CD8-positive, alpha-beta memory T cell (primary cell): ENCODE data around the gene ACAP1. TPM values are rescaled to one million over a fixed set of nuclear protein-coding genes. Genes with fewer than 3 reads are reported as not detected.

Experiments used
- CTCF ChIA-PET: fragments of 350-600 bp; sonication (Branson Sonifier 250); formaldehyde crosslinking; loops from one replicate; lab custom pipeline; 2021; ENCODE audit warnings: antibody characterized with exemption; lab: Charles Lee
- POLR2A ChIA-PET: fragments of 350-600 bp; sonication (Branson Sonifier 250); formaldehyde crosslinking; loops from one replicate; lab custom pipeline; 2021; ENCODE audit warnings: antibody characterized with exemption; lab: Charles Lee
- DNase-seq, 5 donors: peaks; one replicate each; pipeline versions ENCODE4 v3.0.0 to v3.0.0-alpha.2; 2020 to 2022; ENCODE audit warnings: mixed read lengths in 1 of 5
- H3K27ac ChIP-seq: one replicate; pipeline ENCODE4 v1.7.0; 2013; ENCODE audit warnings: low read depth, mild to moderate bottlenecking, low read length, moderate library complexity
- H3K27me3 ChIP-seq: 2 replicates; pipeline ENCODE4 v1.7.0; 2013; ENCODE audit warnings: low read length, mild to moderate bottlenecking; ENCODE audit not compliant: insufficient read depth, poor library complexity, severe bottlenecking
- H3K36me3 ChIP-seq: 2 replicates; pipeline ENCODE4 v1.7.0; 2013; ENCODE audit warnings: mild to moderate bottlenecking, low read length, moderate library complexity; ENCODE audit not compliant: insufficient read depth
- H3K4me1 ChIP-seq: 2 replicates; pipeline ENCODE4 v1.7.0; 2013; ENCODE audit warnings: mild to moderate bottlenecking, low read length, moderate library complexity; ENCODE audit not compliant: insufficient read depth
- H3K4me3 ChIP-seq: 2 replicates; pipeline ENCODE4 v1.7.0; 2013; ENCODE audit warnings: mild to moderate bottlenecking, low read length
- H3K9me3 ChIP-seq: 2 replicates; pipeline ENCODE4 v1.7.0; 2013; ENCODE audit warnings: mild to moderate bottlenecking, low read length
- H3K27ac Mint-ChIP-seq, 8 donors: one replicate each; pipeline ENCODE4 v1.8.0; 2020 to 2021; ENCODE audit warnings: mixed read lengths in 8 of 8, mild to moderate bottlenecking in 6 of 8, inconsistent platforms in 3 of 8, moderate library complexity in 3 of 8
- H3K27me3 Mint-ChIP-seq, 2 donors: one replicate each; pipeline ENCODE4 v1.8.0; 2020 to 2021; ENCODE audit warnings: mixed read lengths in 2 of 2, mild to moderate bottlenecking in 1 of 2, moderate library complexity in 1 of 2
- H3K36me3 Mint-ChIP-seq, 3 donors: one replicate each; pipeline ENCODE4 v1.8.0; 2020 to 2021; ENCODE audit warnings: mixed read lengths in 3 of 3, inconsistent platforms in 1 of 3, mild to moderate bottlenecking in 1 of 3
- H3K4me1 Mint-ChIP-seq, 3 donors: one replicate each; pipeline ENCODE4 v1.8.0; 2020 to 2021; ENCODE audit warnings: mixed read lengths in 3 of 3, inconsistent platforms in 1 of 3, mild to moderate bottlenecking in 1 of 3
- H3K4me3 Mint-ChIP-seq, 7 donors: one replicate each; pipeline ENCODE4 v1.8.0; 2020 to 2021; ENCODE audit warnings: mixed read lengths in 7 of 7, mild to moderate bottlenecking in 6 of 7, moderate library complexity in 4 of 7, inconsistent platforms in 2 of 7
- H3K9me3 Mint-ChIP-seq, 5 donors: one replicate each; pipeline ENCODE4 v1.8.0; 2020 to 2022; ENCODE audit warnings: mixed read lengths in 5 of 5, mild to moderate bottlenecking in 3 of 5, moderate library complexity in 2 of 5, inconsistent platforms in 1 of 5
- polyA plus RNA-seq: library from polyadenylated mRNA; unstranded; fragments of 300-500 nt; fragmentation: Illumina TruSeq; gene quantifications from one replicate; pipeline ENCODE4 v1.2.3, GENCODE V29; 2021
- total RNA-seq, 2 experiments: library from RNA; stranded (reverse); gene quantifications; one replicate each; pipeline ENCODE4 v1.2.3, GENCODE V29; 2021

Gene ACAP1
- total and polyA plus RNA-seq, 3 experiments from 2014 or later, result 216 to 274 (median 225) TPM

GRCh38 chr17:7341842-7342241 lies 5.5 kb downstream of the ACAP1 start:
- no peak overlapping the region for H3K4me3 ChIP-seq
- ChIA-PET POLR2A (no interaction called here), CTCF (interaction anchor here (0.7 to 8.9 kb wide), 4 partner anchors 9 to 62 kb away, joined by 3 to 85 read pairs (median 4); partner anchors contain the start of genes NEURL4 and TMEM95)
- H3K36me3 Mint-ChIP-seq, result peaks cover 0 to 80% (median 16%) of the 10 kb centered on the region in 3 donors
- H3K27ac ChIP-seq, result no peak overlapping the region
- no peaks in the 10 kb centered on the region for H3K9me3 ChIP-seq
- H3K27me3 ChIP-seq, result no peaks in the 10 kb centered on the region
- peaks cover 58% of the 10 kb centered on the region for H3K36me3 ChIP-seq
- peak in 1 of 5 donors; percentile 36 for DNase-seq
- H3K27me3 Mint-ChIP-seq, result no peaks in the 10 kb centered on the region
- H3K4me1 ChIP-seq, result peaks cover 29% of the 10 kb centered on the region
- H3K27ac Mint-ChIP-seq, result peak overlapping the region in 4 of 8 donors; percentile 58 to 75 (median 67)
- no peaks in the 10 kb centered on the region for H3K9me3 Mint-ChIP-seq
- peaks cover 26 to 41% (median 38%) of the 10 kb centered on the region in 3 donors for H3K4me1 Mint-ChIP-seq
- H3K4me3 Mint-ChIP-seq, result peak overlapping the region in 1 of 7 donors; percentile 59

GRCh38 chr17:7343250-7343649 lies 6.9 kb downstream of the ACAP1 start:
- ChIA-PET POLR2A (interaction anchor here (1.0 to 1.5 kb wide), 2 partner anchors 38 to 39 kb away, joined by 4 read pairs; no protein-coding TSS in a partner anchor), CTCF (interaction anchor here (1.4 to 9.3 kb wide), 4 partner anchors 7 to 62 kb away, joined by 3 to 79 read pairs (median 10); partner anchors contain the start of genes ACAP1 and SLC2A4)
- H3K9me3 Mint-ChIP-seq, result no peaks in the 10 kb centered on the region
- DNase-seq, result no peak
- H3K27me3 Mint-ChIP-seq, result no peaks in the 10 kb centered on the region
- Histone ChIP-seq H3K27ac (no peak overlapping the region), H3K9me3 (no peaks in the 10 kb centered on the region), H3K36me3 (peaks cover 72% of the 10 kb centered on the region), H3K4me1 (peaks cover 19% of the 10 kb centered on the region), H3K4me3 (no peak overlapping the region), H3K27me3 (no peaks in the 10 kb centered on the region)
- H3K4me1 Mint-ChIP-seq, result peaks cover 15 to 32% (median 25%) of the 10 kb centered on the region in 3 donors
- H3K27ac Mint-ChIP-seq, result peak overlapping the region in 3 of 8 donors; percentile 75 to 81 (median 78)
- H3K36me3 Mint-ChIP-seq, result peaks cover 0 to 82% (median 17%) of the 10 kb centered on the region in 3 donors
- H3K4me3 Mint-ChIP-seq, result no peak overlapping the region

- Mint-ChIP-seq H3K4me1 (peaks cover 17 to 40% (median 20%) of the 10 kb centered on the region in 3 donors), H3K27me3 (no peaks in the 10 kb centered on the region), H3K27ac (peak overlapping the region in 5 of 8 donors; percentile 16 to 92 (median 74)), H3K9me3 (no peaks in the 10 kb centered on the region), H3K36me3 (peaks cover 0 to 73% (median 13%) of the 10 kb centered on the region in 3 donors), H3K4me3 (no peak overlapping the region)
- H3K27ac ChIP-seq, result no peak overlapping the region
- H3K36me3 ChIP-seq, result peaks cover 57% of the 10 kb centered on the region
- DNase-seq, result no peak
- ChIA-PET CTCF (interaction anchor here (1.8 to 9.3 kb wide), 3 partner anchors 11 to 51 kb away, joined by 4 to 79 read pairs (median 14); partner anchors contain the start of gene ACAP1), POLR2A (interaction anchor here (1.1 kb wide), 1 partner anchor 17 kb away, joined by 4 read pairs; the partner anchor contains the start of gene NEURL4)
- H3K27me3 ChIP-seq, result no peaks in the 10 kb centered on the region
- H3K9me3 ChIP-seq, result no peaks in the 10 kb centered on the region
- peaks cover 15% of the 10 kb centered on the region for H3K4me1 ChIP-seq
- H3K4me3 ChIP-seq, result no peak overlapping the region
Measured at GRCh38 chr17:7346761-7347614, 10.7 kb downstream of the ACAP1 start.

GRCh38 chr17:7347630-7348477 lies 11.5 kb downstream of the ACAP1 start:
- DNase-seq, result no peak
- H3K27ac ChIP-seq, result no peak overlapping the region
- H3K4me3 ChIP-seq, result no peak overlapping the region
- Mint-ChIP-seq H3K27ac (peak overlapping the region in 6 of 8 donors; percentile 17 to 96 (median 84)), H3K4me1 (peaks cover 23 to 48% (median 26%) of the 10 kb centered on the region in 3 donors), H3K4me3 (no peak overlapping the region), H3K36me3 (peaks cover 0 to 70% (median 13%) of the 10 kb centered on the region in 3 donors), H3K9me3 (no peaks in the 10 kb centered on the region), H3K27me3 (no peaks in the 10 kb centered on the region)
- H3K4me1 ChIP-seq, result peaks cover 22% of the 10 kb centered on the region
- H3K36me3 ChIP-seq, result peaks cover 51% of the 10 kb centered on the region
- CTCF ChIA-PET, result interaction anchor here (0.9 to 9.3 kb wide), 5 partner anchors 12 to 24 kb away, joined by 3 to 79 read pairs (median 4); partner anchors contain the start of genes ACAP1 and NEURL4
- H3K27me3 ChIP-seq, result no peaks in the 10 kb centered on the region
- POLR2A ChIA-PET, result interaction anchor here (0.7 kb wide), 1 partner anchor 11 kb away, joined by 3 read pairs; the partner anchor contains the start of gene ACAP1
- no peaks in the 10 kb centered on the region for H3K9me3 ChIP-seq

- H3K27ac Mint-ChIP-seq, result peak overlapping the region; percentile 36 to 96 (median 81)
- H3K4me1 ChIP-seq, result peaks cover 23% of the 10 kb centered on the region
- H3K9me3 ChIP-seq, result no peaks in the 10 kb centered on the region
- H3K36me3 ChIP-seq, result peaks cover 45% of the 10 kb centered on the region
- POLR2A ChIA-PET, result interaction anchor here (0.7 kb wide), 1 partner anchor 12 kb away, joined by 3 read pairs; the partner anchor contains the start of gene ACAP1
- no peaks in the 10 kb centered on the region for H3K27me3 Mint-ChIP-seq
- no peak overlapping the region for H3K4me3 ChIP-seq
- CTCF ChIA-PET, result interaction anchor here (0.9 to 9.3 kb wide), 8 partner anchors 12 to 235 kb away, joined by 3 to 79 read pairs (median 4); partner anchors contain the start of genes ACAP1, MPDU1 and NEURL4
- no peaks in the 10 kb centered on the region for H3K27me3 ChIP-seq
- H3K27ac ChIP-seq, result no peak overlapping the region
- H3K36me3 Mint-ChIP-seq, result peaks cover 0 to 63% (median 11%) of the 10 kb centered on the region in 3 donors
- DNase-seq, result no peak
- peak overlapping the region in 3 of 7 donors; percentile 20 to 93 (median 28) for H3K4me3 Mint-ChIP-seq
- peaks cover 24 to 56% (median 29%) of the 10 kb centered on the region in 3 donors for H3K4me1 Mint-ChIP-seq
- H3K9me3 Mint-ChIP-seq, result no peaks in the 10 kb centered on the region
Measured at GRCh38 chr17:7348478-7349242, 12.3 kb downstream of the ACAP1 start.

- Histone ChIP-seq H3K4me1 (peaks cover 30% of the 10 kb centered on the region), H3K36me3 (peaks cover 14% of the 10 kb centered on the region), H3K4me3 (peak within 1 kb of the TSS; percentile 52), H3K9me3 (no peaks in the 10 kb centered on the region), H3K27ac (peak within 1 kb of the TSS; percentile 67), H3K27me3 (no peaks in the 10 kb centered on the region)
- DNase-seq, result peak; percentile 62 to 90 (median 80)
- peaks cover 0 to 33% (median 4%) of the 10 kb centered on the region in 3 donors for H3K36me3 Mint-ChIP-seq
- H3K4me1 Mint-ChIP-seq, result peaks cover 32 to 65% (median 34%) of the 10 kb centered on the region in 3 donors
- peak within 1 kb of the TSS; percentile 90 to 98 (median 96) for H3K27ac Mint-ChIP-seq
- POLR2A ChIA-PET, result interaction anchor here (1.0 to 3.0 kb wide), 4 partner anchors 15 to 336 kb away, joined by 4 to 24 read pairs (median 13); partner anchors contain the start of genes ACAP1, NEURL4, TP53 and WRAP53
- H3K9me3 Mint-ChIP-seq, result no peaks in the 10 kb centered on the region
- CTCF ChIA-PET, result interaction anchor here (0.5 to 9.3 kb wide), 14 partner anchors 9 to 306 kb away, joined by 3 to 79 read pairs (median 4); partner anchors contain the start of genes ACAP1 and NEURL4
- H3K27me3 Mint-ChIP-seq, result no peaks in the 10 kb centered on the region
- H3K4me3 Mint-ChIP-seq, result peak within 1 kb of the TSS; percentile 83 to 93 (median 87)
Measured at GRCh38 chr17:7351665-7352502, 15.6 kb downstream of the ACAP1 start, which contains the start of gene KCTD11. KCTD11 (plus strand) TSS chr17:7352162.
